ENCODE results near the gene MITF. TPM values are rescaled to one million over a fixed set of nuclear protein-coding genes. Genes with fewer than 3 reads are reported as not detected.

The MITF gene
- total and polyA plus RNA-seq, 2 donors (not counting 1 experiment from before 2014, with no cell fraction given) = 0.10 TPM; not detected in 1

- no peaks in the 10 kb centered on the region for H3K36me3 ChIP-seq (replicated peaks in 1 of 2; ENCODE audit: control extremely low read depth in 1 of 2, control insufficient read depth in 1 of 2, extremely low read depth in 1 of 2, insufficient read depth in 2 of 2, low read length in 1 of 2)
- intact Hi-C loops (cut with micrococcal nuclease) = no loop called here
- H3K4me1 Mint-ChIP-seq = no peaks in the 10 kb centered on the region
- no peak overlapping the region for H3K27ac ChIP-seq (ENCODE audit: low read length in 2 of 2)
- H3K79me2 ChIP-seq (ENCODE audit: control insufficient read depth, insufficient read depth, low read length) = no peaks in the 10 kb centered on the region
- H3K4me2 ChIP-seq (replicated peaks; ENCODE audit: low read depth, low read length, poor library complexity, severe bottlenecking) = no peak overlapping the region
- ChIA-PET CTCF (no interaction called here), POLR2A (no interaction called here)
- H4K20me1 ChIP-seq (ENCODE audit: control insufficient read depth, insufficient read depth, low read length, poor library complexity, severe bottlenecking) = no peaks in the 10 kb centered on the region
- no peaks in the 10 kb centered on the region for H3K4me1 ChIP-seq (ENCODE audit: control insufficient read depth in 2 of 2, insufficient read depth in 2 of 2, low read length in 2 of 2)
- H3K9ac ChIP-seq (ENCODE audit: low read length) = no peak overlapping the region
- ATAC-seq (ENCODE audit: low read depth) = no peak
- H3K9me3 Mint-ChIP-seq (ENCODE audit: insufficient read depth) = no peaks in the 10 kb centered on the region
- no peak for TF ChIP-seq EZH2 (IDR thresholded peaks at IDR 0.05; ENCODE audit: borderline replicate concordance, insufficient read depth, low read depth, low read length, poor library complexity, severe bottlenecking)
- TF ChIP-seq, protein P1, sequence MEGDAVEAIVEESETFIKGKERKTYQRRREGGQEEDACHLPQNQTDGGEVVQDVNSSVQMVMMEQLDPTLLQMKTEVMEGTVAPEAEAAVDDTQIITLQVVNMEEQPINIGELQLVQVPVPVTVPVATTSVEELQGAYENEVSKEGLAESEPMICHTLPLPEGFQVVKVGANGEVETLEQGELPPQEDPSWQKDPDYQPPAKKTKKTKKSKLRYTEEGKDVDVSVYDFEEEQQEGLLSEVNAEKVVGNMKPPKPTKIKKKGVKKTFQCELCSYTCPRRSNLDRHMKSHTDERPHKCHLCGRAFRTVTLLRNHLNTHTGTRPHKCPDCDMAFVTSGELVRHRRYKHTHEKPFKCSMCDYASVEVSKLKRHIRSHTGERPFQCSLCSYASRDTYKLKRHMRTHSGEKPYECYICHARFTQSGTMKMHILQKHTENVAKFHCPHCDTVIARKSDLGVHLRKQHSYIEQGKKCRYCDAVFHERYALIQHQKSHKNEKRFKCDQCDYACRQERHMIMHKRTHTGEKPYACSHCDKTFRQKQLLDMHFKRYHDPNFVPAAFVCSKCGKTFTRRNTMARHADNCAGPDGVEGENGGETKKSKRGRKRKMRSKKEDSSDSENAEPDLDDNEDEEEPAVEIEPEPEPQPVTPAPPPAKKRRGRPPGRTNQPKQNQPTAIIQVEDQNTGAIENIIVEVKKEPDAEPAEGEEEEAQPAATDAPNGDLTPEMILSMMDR (IDR thresholded peaks at IDR 0.05) = no peak
- no peak overlapping the region for H3K4me3 Mint-ChIP-seq
- no peak overlapping the region for H3K27ac Mint-ChIP-seq
- no peak for DNase-seq
- no peak overlapping the region for H3K4me3 ChIP-seq (ENCODE audit: control extremely low read depth in 1 of 5, extremely low read depth in 1 of 5, insufficient read depth in 1 of 5, low read depth in 2 of 5, low read length in 4 of 5)
- H3K9me3 ChIP-seq (ENCODE audit: control extremely low read depth in 1 of 3, control insufficient read depth in 2 of 3, insufficient read depth in 1 of 3, low read length in 2 of 3) = peaks cover 0 to 3% (median 0%) of the 10 kb centered on the region in 3 donors
- no peaks in the 10 kb centered on the region for H3K27me3 Mint-ChIP-seq
- WGBS (ENCODE audit: insufficient coverage) = 93% methylated on average over 2 of the region's 4 CpGs
- peaks cover 0 to 4% (median 0%) of the 10 kb centered on the region in 4 experiments for H3K27me3 ChIP-seq (replicated peaks in 1 of 4; ENCODE audit: control extremely low read depth in 1 of 4, control insufficient read depth in 3 of 4, insufficient read depth in 4 of 4, low read length in 3 of 4)
- H2AFZ ChIP-seq (ENCODE audit: insufficient read depth, low read depth, low read length, poor library complexity, severe bottlenecking) = no peak overlapping the region
These were observed 26.3 kb upstream of the MITF start for GRCh38 chr3:69712933-69713332.

DNA sequence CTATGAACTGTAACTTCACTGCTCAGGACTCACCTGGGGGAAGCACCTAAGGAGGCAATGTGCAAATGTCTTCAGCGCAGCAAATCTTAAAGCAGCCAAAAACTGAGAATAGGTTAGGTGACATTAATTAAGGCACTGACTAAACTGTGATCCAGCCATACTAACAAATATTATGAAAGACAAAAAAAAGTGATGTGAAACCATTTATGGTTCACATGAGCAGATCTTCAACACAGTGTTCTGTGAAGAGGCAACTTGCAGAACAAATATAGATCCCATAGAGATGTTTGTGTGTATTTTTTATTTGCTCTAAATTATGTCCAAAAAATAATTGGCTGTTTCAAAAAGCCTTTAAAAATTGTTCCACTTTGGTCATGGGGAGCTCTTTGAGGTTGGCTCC is 24.1 kb upstream of the MITF start:
- H2AFZ ChIP-seq (ENCODE audit: insufficient read depth, low read depth, low read length, poor library complexity, severe bottlenecking) = no peak overlapping the region
- H3K27ac ChIP-seq (ENCODE audit: low read length in 2 of 2) = no peak overlapping the region
- no peak for TF ChIP-seq EZH2 (IDR thresholded peaks at IDR 0.05; ENCODE audit: borderline replicate concordance, insufficient read depth, low read depth, low read length, poor library complexity, severe bottlenecking)
- TF ChIP-seq, protein P1 (IDR thresholded peaks at IDR 0.05) = no peak
- H3K27me3 ChIP-seq (replicated peaks in 1 of 4; ENCODE audit: control extremely low read depth in 1 of 4, control insufficient read depth in 3 of 4, insufficient read depth in 4 of 4, low read length in 3 of 4) = no peaks in the 10 kb centered on the region
- DNase-seq (no peak), ATAC-seq (ENCODE audit: low read depth) (no peak)
- no peak overlapping the region for H3K9ac ChIP-seq (ENCODE audit: low read length)
- ChIA-PET POLR2A (no interaction called here), CTCF (no interaction called here)
- no peak overlapping the region for H3K4me3 ChIP-seq (ENCODE audit: control extremely low read depth in 1 of 5, extremely low read depth in 1 of 5, insufficient read depth in 1 of 5, low read depth in 2 of 5, low read length in 4 of 5)
- no peaks in the 10 kb centered on the region for H3K79me2 ChIP-seq (ENCODE audit: control insufficient read depth, insufficient read depth, low read length)
- H3K4me2 ChIP-seq (replicated peaks; ENCODE audit: low read depth, low read length, poor library complexity, severe bottlenecking) = no peak overlapping the region
- no peaks in the 10 kb centered on the region for H3K36me3 ChIP-seq (replicated peaks in 1 of 2; ENCODE audit: control extremely low read depth in 1 of 2, control insufficient read depth in 1 of 2, extremely low read depth in 1 of 2, insufficient read depth in 2 of 2, low read length in 1 of 2)
- Mint-ChIP-seq H3K27me3 (no peaks in the 10 kb centered on the region), H3K4me1 (no peaks in the 10 kb centered on the region), H3K9me3 (ENCODE audit: insufficient read depth) (no peaks in the 10 kb centered on the region), H3K4me3 (no peak overlapping the region), H3K27ac (no peak overlapping the region)
- H3K9me3 ChIP-seq (ENCODE audit: control extremely low read depth in 1 of 3, control insufficient read depth in 2 of 3, insufficient read depth in 1 of 3, low read length in 2 of 3) = peaks cover 0 to 3% (median 0%) of the 10 kb centered on the region in 3 donors
- no peaks in the 10 kb centered on the region for H3K4me1 ChIP-seq (ENCODE audit: control insufficient read depth in 2 of 2, insufficient read depth in 2 of 2, low read length in 2 of 2)
- no peaks in the 10 kb centered on the region for H4K20me1 ChIP-seq (ENCODE audit: control insufficient read depth, insufficient read depth, low read length, poor library complexity, severe bottlenecking)
- WGBS (ENCODE audit: insufficient coverage) = no CpG with 5 or more reads among the region's 1 CpG
- intact Hi-C loops (cut with micrococcal nuclease) = no loop called here
